Placental pericyte (primary cell): ENCODE results near the gene SMURF1. TPM values are rescaled to one million over a fixed set of nuclear protein-coding genes. Genes with fewer than 3 reads are reported as not detected.

Experiments used
- total RNA-seq: library from RNA; depleted of rRNA; stranded (reverse); fragments of >200 nt; gene quantifications from 2 replicates; pipeline ENCODE4 v1.2.3, GENCODE V29; 2012

SMURF1 gene
- total RNA-seq: 28.4 and 64.7 TPM in 2 replicates

GRCh38 chr7:99143853-99144672 is at the start of gene SMURF1:
Gene SMURF1 (minus strand): TSS chr7:99144108. CDS start chr7:99143780, 328 bp downstream.

Other genes with a start within 250 kb of the SMURF1 start
- not detected in 2 replicates for gene KPNA7, start 64.0 kb upstream of the SMURF1 start, total RNA-seq
- 0.43 TPM in 1 of 2 replicates, not detected in the other for gene MYH16, start 128.7 kb upstream of the SMURF1 start, total RNA-seq
- 209 and 273 TPM in 2 replicates for gene ARPC1A, start 181.8 kb upstream of the SMURF1 start, total RNA-seq
- 399 and 536 TPM in 2 replicates for gene ARPC1B, start 230.6 kb upstream of the SMURF1 start, total RNA-seq